H1 (cell line): ENCODE data around the gene ZNF546. TPM values are rescaled to one million over a fixed set of nuclear protein-coding genes. Genes with fewer than 3 reads are reported as not detected.
"Not testable (repeated sequence)": the region's sequence is repeated elsewhere in the genome, so short reads cannot be mapped to it uniquely, and the experiment has no call there.

Experiments used
- CTCF ChIA-PET: fragments of 300-600 bp; sonication (Branson Sonifier 250); formaldehyde crosslinking; loops from one replicate; lab custom pipeline; 2021; ENCODE audit not compliant: partially characterized antibody; lab: Charles Lee
- POLR2A ChIA-PET: fragments of 300-600 bp; sonication (Branson Sonifier 250); formaldehyde crosslinking; loops from one replicate; lab custom pipeline; 2021; ENCODE audit warnings: inconsistent platforms; ENCODE audit not compliant: partially characterized antibody; lab: Charles Lee
- DNase-seq, 2 experiments: peaks; one replicate each; pipeline versions ENCODE4 v3.0.0 to v3.0.0-alpha.2; 2010 to 2022; ENCODE audit warnings: low spot score in 2 of 2, low read depth in 1 of 2, mixed read lengths in 1 of 2
- FAIRE-seq: peaks from 2 replicates; lab custom pipeline; 2011; peaks lifted over from hg19 to GRCh38; lab: Jason Lieb, UNC
- H2AFZ ChIP-seq: 2 replicates; pipeline ENCODE4 v1.8.1; 2012; ENCODE audit warnings: low read length, inconsistent platforms
- H2AK5ac ChIP-seq: 2 replicates; pipeline ENCODE4 v1.6.1; 2013; ENCODE audit warnings: low read depth, low read length
- H2BK120ac ChIP-seq: replicated peaks from 2 replicates; pipeline ENCODE3; 2013; ENCODE audit warnings: low read depth, low read length, inconsistent platforms
- H2BK12ac ChIP-seq: 2 replicates; pipeline ENCODE4 v1.6.1; 2013; ENCODE audit warnings: low read depth, low read length
- H2BK15ac ChIP-seq: 2 replicates; pipeline ENCODE4 v1.6.1; 2013; ENCODE audit warnings: low read length
- H2BK20ac ChIP-seq: 2 replicates; pipeline ENCODE4 v1.6.1; 2013; ENCODE audit warnings: low read length
- H2BK5ac ChIP-seq: 2 replicates; pipeline ENCODE4 v1.6.1; 2013; ENCODE audit warnings: low read depth, low read length
- H3K14ac ChIP-seq: 2 replicates; pipeline ENCODE4 v1.6.1; 2013; ENCODE audit warnings: inconsistent platforms; ENCODE audit not compliant: insufficient read length
- H3K18ac ChIP-seq: 2 replicates; pipeline ENCODE4 v1.6.1; 2013; ENCODE audit warnings: low read length; ENCODE audit errors: extremely low read depth
- H3K23ac ChIP-seq: 2 replicates; pipeline ENCODE4 v1.6.1; 2013; ENCODE audit warnings: inconsistent platforms; ENCODE audit not compliant: insufficient read length
- H3K23me2 ChIP-seq: 2 replicates; pipeline ENCODE4 v1.6.1; 2013; ENCODE audit warnings: low read depth, low read length
- H3K27ac ChIP-seq: 2 replicates; pipeline ENCODE4 v1.6.1; 2011; ENCODE audit warnings: low read depth, low read length, inconsistent platforms
- H3K27me3 ChIP-seq, 4 experiments: replicated peaks in 1 of 4; 1 replicate in 1 of 4; 2 replicates in 3 of 4; pipeline versions ENCODE4 v1.6.1 to v1.8.1; 2011 to 2013; ENCODE audit warnings: low read length in 3 of 4, mild to moderate bottlenecking in 3 of 4, inconsistent platforms in 2 of 4, mixed read lengths in 2 of 4, moderate library complexity in 1 of 4; ENCODE audit not compliant: control insufficient read depth in 3 of 4, insufficient read depth in 3 of 4; ENCODE audit errors: extremely low read depth in 1 of 4
- H3K36me3 ChIP-seq, 4 experiments: 2 replicates each; pipeline versions ENCODE4 v1.6.1 to v1.8.1; 2011 to 2013; ENCODE audit warnings: mild to moderate bottlenecking in 4 of 4, low read length in 3 of 4, moderate library complexity in 2 of 4, control low read depth in 1 of 4, inconsistent platforms in 1 of 4; ENCODE audit not compliant: insufficient read depth in 4 of 4, control insufficient read depth in 2 of 4
- H3K4ac ChIP-seq: replicated peaks from 2 replicates; pipeline ENCODE3; 2013; ENCODE audit warnings: low read length, low read depth, mixed read lengths, inconsistent platforms; ENCODE audit not compliant: insufficient read length
- H3K4me1 ChIP-seq, 4 experiments: replicated peaks in 1 of 4; 1 replicate in 1 of 4; 2 replicates in 3 of 4; pipeline versions ENCODE4 v1.6.1 to v1.8.1; 2011 to 2013; ENCODE audit warnings: low read length in 3 of 4, inconsistent platforms in 2 of 4, mixed read lengths in 1 of 4; ENCODE audit not compliant: insufficient read depth in 4 of 4, control insufficient read depth in 3 of 4
- H3K4me2 ChIP-seq, 2 experiments: 2 replicates each; pipeline versions ENCODE4 v1.6.1 to v1.8.1; 2011 to 2013; ENCODE audit warnings: low read depth in 2 of 2, low read length in 2 of 2, control low read depth in 1 of 2, inconsistent platforms in 1 of 2, mild to moderate bottlenecking in 1 of 2; ENCODE audit not compliant: insufficient read depth in 1 of 2
- H3K4me3 ChIP-seq, 4 experiments: fragments of 200-600, 300-600 bp in 1 of 4; sonication (generic), shearing (Covaris generic), sonication (Bioruptor Twin) in 1 of 4; 2 replicates each; pipeline versions ENCODE4 v1.5.1 to v1.8.1; 2011 to 2016; ENCODE audit warnings: low read length in 4 of 4, low read depth in 3 of 4, control low read depth in 2 of 4, inconsistent platforms in 2 of 4, mild to moderate bottlenecking in 2 of 4, mixed read lengths in 1 of 4, moderate library complexity in 1 of 4; ENCODE audit not compliant: insufficient read depth in 2 of 4; ENCODE audit errors: extremely low read depth in 1 of 4
- H3K56ac ChIP-seq: replicated peaks from 2 replicates; pipeline ENCODE3; 2013; ENCODE audit warnings: low read depth, mild to moderate bottlenecking, mixed read lengths, low read length, inconsistent platforms; ENCODE audit not compliant: insufficient read length
- H3K79me1 ChIP-seq: 2 replicates; pipeline ENCODE4 v1.6.1; 2013; ENCODE audit warnings: low read depth, low read length, control low read depth
- H3K79me2 ChIP-seq, 2 experiments: 2 replicates each; pipeline versions ENCODE4 v1.6.1 to v1.8.1; 2012 to 2013; ENCODE audit warnings: low read length in 2 of 2, mild to moderate bottlenecking in 2 of 2, inconsistent platforms in 1 of 2; ENCODE audit not compliant: insufficient read depth in 2 of 2, control insufficient read depth in 1 of 2
- H3K9ac ChIP-seq, 4 experiments: replicated peaks in 1 of 4; 1 replicate in 1 of 4; 2 replicates in 3 of 4; pipeline versions ENCODE4 v1.6.1 to v1.8.1; 2011 to 2013; ENCODE audit warnings: low read depth in 3 of 4, low read length in 3 of 4, control low read depth in 2 of 4, mild to moderate bottlenecking in 2 of 4, moderate library complexity in 2 of 4, inconsistent platforms in 1 of 4; ENCODE audit errors: extremely low read depth in 1 of 4
- H3K9me3 ChIP-seq, 2 experiments: 2 replicates each; pipeline versions ENCODE4 v1.6.1 to v1.8.1; 2012 to 2013; ENCODE audit warnings: mild to moderate bottlenecking in 2 of 2, moderate library complexity in 2 of 2, control low read depth in 1 of 2, inconsistent platforms in 1 of 2, low read depth in 1 of 2, low read length in 1 of 2, mixed read lengths in 1 of 2; ENCODE audit not compliant: insufficient read depth in 2 of 2
- H4K20me1 ChIP-seq, 2 experiments: replicated peaks in 1 of 2; 2 replicates each; pipeline versions ENCODE3 to v1.8.1; 2011 to 2013; ENCODE audit warnings: inconsistent platforms in 2 of 2, low read length in 2 of 2, mild to moderate bottlenecking in 1 of 2; ENCODE audit not compliant: insufficient read depth in 2 of 2, control insufficient read depth in 1 of 2
- H4K5ac ChIP-seq: 2 replicates; pipeline ENCODE4 v1.6.1; 2013; ENCODE audit warnings: low read length, low read depth, mixed read lengths, inconsistent platforms; ENCODE audit not compliant: insufficient read length
- H4K8ac ChIP-seq: 2 replicates; pipeline ENCODE4 v1.8.0; 2013; ENCODE audit warnings: mild to moderate bottlenecking, moderate library complexity, low read length, inconsistent platforms; ENCODE audit not compliant: insufficient read depth; ENCODE audit errors: extremely low read depth
- H4K91ac ChIP-seq: replicated peaks from 2 replicates; pipeline ENCODE3; 2013; ENCODE audit warnings: low read length, mixed read lengths, inconsistent platforms; ENCODE audit not compliant: insufficient read length
- ASH2L ChIP-seq: fragments of 200-600, 300-600 bp; sonication (generic); IDR thresholded peaks from one replicate; pipeline ENCODE4 v1.7.1; 2017; ENCODE audit warnings: low read length
- EP300 ChIP-seq, 2 experiments: IDR thresholded peaks; 1 replicate in 1 of 2; 2 replicates in 1 of 2; pipeline ENCODE4 v1.6.1; 2011 to 2012; ENCODE audit warnings: low read depth in 2 of 2, low read length in 2 of 2, mild to moderate bottlenecking in 2 of 2, borderline replicate concordance in 1 of 2, inconsistent platforms in 1 of 2, moderate library complexity in 1 of 2
- JUN ChIP-seq: IDR thresholded peaks from 2 replicates; pipeline ENCODE4 v1.6.1; 2011; ENCODE audit warnings: low read depth, mild to moderate bottlenecking, improper control_type of control experiment, low read length
- POLR2AphosphoS5 ChIP-seq: IDR thresholded peaks from 2 replicates; pipeline ENCODE4 v1.6.1; 2011; ENCODE audit warnings: low read depth, low read length
- SAP30 ChIP-seq: fragments of 300-600 bp; sonication (generic); IDR thresholded peaks from 2 replicates; pipeline ENCODE4 v1.7.1; 2012; ENCODE audit warnings: low read length, moderate library complexity, mild to moderate bottlenecking, inconsistent platforms; ENCODE audit not compliant: insufficient read depth, insufficient replicate concordance
- SRF ChIP-seq: IDR thresholded peaks from 2 replicates; pipeline ENCODE4 v1.6.1; 2011; ENCODE audit warnings: mild to moderate bottlenecking, low read depth, low read length, moderate library complexity
- TEAD4 ChIP-seq: IDR thresholded peaks from 2 replicates; pipeline ENCODE4 v1.6.1; 2012; ENCODE audit warnings: low read depth, low read length, inconsistent platforms, mixed read lengths
- WGBS, 2 experiments: shearing (Covaris generic) in 1 of 2; methylation state at CpG; one replicate each; pipeline versions ENCODE4 v1.1.6 to v1.1.7; 2013 to 2015; ENCODE audit warnings: low lambda C conversion rate in 2 of 2, mixed read lengths in 2 of 2, inconsistent platforms in 1 of 2, low coverage in 1 of 2, missing lambda C conversion rate in 1 of 2; ENCODE audit not compliant: insufficient replicate concordance in 2 of 2, insufficient coverage in 1 of 2, insufficient read length in 1 of 2; ENCODE audit errors: extremely low coverage in 1 of 2, missing lambda C conversion rate in 1 of 2; 5-methylcytosine and 5-hydroxymethylcytosine counted together
- polyA plus RNA-seq, 7 experiments: library from polyadenylated mRNA; depleted of rRNA in 3 of 7; stranded (reverse) in 5 of 7; unstranded in 2 of 7; fragments of >200 nt in 5 of 7; fragments of 200-250 nt in 2 of 7; gene quantifications; 1 replicate in 5 of 7; 2 replicates in 1 of 7; 4 replicates in 1 of 7; pipeline versions ENCODE4 v1.2.1 to v1.2.3, GENCODE V29; 2011 to 2013; ENCODE audit warnings: missing spikeins in 2 of 7, mixed read lengths in 2 of 7
- total RNA-seq: library from RNA; stranded (reverse); fragmentation: NEBNext Ultra II Directional; extraction: Animal tissue kit (Norgen Biotek cat#: 25700); gene quantifications from 2 replicates; pipeline ENCODE4 v1.2.1, GENCODE V29; 2021

The ZNF546 gene
- total and polyA plus RNA-seq, 2 of the 8 experiments (the other 6 are each of a cell fraction or from before 2014, with no cell fraction given) = 0.21 to 1.1 TPM

DNA sequence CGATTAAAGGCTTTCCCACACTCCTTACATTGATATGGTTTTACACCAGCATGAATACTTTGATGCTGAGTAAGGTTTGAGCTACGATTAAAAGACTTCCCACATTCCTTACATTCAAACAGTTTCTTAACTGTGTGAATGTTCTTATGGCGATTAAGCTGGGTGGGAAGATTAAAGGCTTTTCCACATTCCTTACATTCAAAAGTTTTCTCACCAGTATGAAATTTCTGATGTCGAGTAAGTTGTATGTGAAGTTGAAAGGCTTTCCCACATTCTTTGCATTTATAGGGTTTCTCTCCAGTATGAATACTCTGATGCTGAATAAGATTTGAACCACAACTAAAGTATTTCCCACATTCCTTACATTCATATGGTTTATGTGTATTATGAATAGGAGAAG is 39.1 kb downstream of the ZNF546 start (continued):
- TF ChIP-seq EP300 (IDR thresholded peaks at IDR 0.05; ENCODE audit: borderline replicate concordance in 1 of 2, low read depth in 2 of 2, low read length in 2 of 2) = no peak
- TF ChIP-seq POLR2AphosphoS5 = no peak
- no peak for TF ChIP-seq SAP30
- no peak for TF ChIP-seq ASH2L
- no peak for TF ChIP-seq TEAD4
- TF ChIP-seq SRF = no peak
- no peak for TF ChIP-seq JUN

GRCh38 chr19:40038047-40038446 is 41.2 kb downstream of the ZNF546 start:
- H3K23ac ChIP-seq, CTCF ChIA-PET, H3K4me2 ChIP-seq, H2AFZ ChIP-seq, H2BK12ac ChIP-seq, H2BK5ac ChIP-seq, H2BK120ac ChIP-seq, H4K8ac ChIP-seq, H3K27me3 ChIP-seq, H4K5ac ChIP-seq, H3K9ac ChIP-seq, H4K20me1 ChIP-seq, H3K79me1 ChIP-seq, DNase-seq, H3K4me1 ChIP-seq, H3K4ac ChIP-seq, H3K79me2 ChIP-seq, H2AK5ac ChIP-seq, H3K18ac ChIP-seq, H3K4me3 ChIP-seq, H3K56ac ChIP-seq, POLR2A ChIA-PET, FAIRE-seq, H2BK15ac ChIP-seq, H2BK20ac ChIP-seq, H3K14ac ChIP-seq, H4K91ac ChIP-seq, H3K27ac ChIP-seq, H3K23me2 ChIP-seq: not testable (repeated sequence)
- Histone ChIP-seq H3K36me3 (peaks cover 0 to 45% (median 16%) of the 10 kb centered on the region in 4 experiments; a peak in 3 of 8 replicates), H3K9me3 (peaks cover 44% of the 10 kb centered on the region in 2 experiments)
- WGBS, 2 experiments = 100% methylated on average over 1 of the region's 3 CpGs; no CpG with 5 or more reads in 1 of the 2 experiments
